Brain microvascular endothelial cell (primary cell): ENCODE results near the gene BUB1.
"Not testable (repeated sequence)": the region's sequence is repeated elsewhere in the genome, so short reads cannot be mapped to it uniquely, and the experiment has no call there.

ENCODE experiments used
- DNase-seq: peaks from one replicate; pipeline ENCODE4 v3.0.0-alpha.2; 2020
- H3K27ac ChIP-seq: fragments of 250-450 bp; sonication (Bioruptor Pico); 2 replicates; pipeline ENCODE4 v1.5.1; 2020; ENCODE audit warnings: mild to moderate bottlenecking, moderate library complexity
- H3K27me3 ChIP-seq: fragments of 250-450 bp; sonication (Bioruptor Pico); replicated peaks from 2 replicates; pipeline ENCODE4 v1.5.1; 2020; ENCODE audit warnings: mild to moderate bottlenecking
- H3K36me3 ChIP-seq: fragments of 250-450 bp; sonication (Bioruptor Pico); replicated peaks from 2 replicates; pipeline ENCODE4 v1.5.1; 2020; ENCODE audit warnings: mild to moderate bottlenecking
- H3K4me3 ChIP-seq: 2 replicates; pipeline ENCODE4 v1.5.1; 2011; ENCODE audit warnings: low read depth, mild to moderate bottlenecking, control low read depth, low read length, moderate library complexity
- CTCF ChIP-seq: IDR thresholded peaks from 2 replicates; pipeline ENCODE4 v1.5.1; 2011; ENCODE audit warnings: low read depth, mild to moderate bottlenecking, moderate library complexity, low read length, control low read depth, inconsistent platforms; ENCODE audit errors: missing control alignments
- in situ Hi-C: cut with HindIII; loops from 2 replicates; pipeline ENCODE4 v1.10.0; 2017; ENCODE audit warnings: low sequenced_read_pairs, low pct_ligation_motif_present

Gene BUB1

DNA sequence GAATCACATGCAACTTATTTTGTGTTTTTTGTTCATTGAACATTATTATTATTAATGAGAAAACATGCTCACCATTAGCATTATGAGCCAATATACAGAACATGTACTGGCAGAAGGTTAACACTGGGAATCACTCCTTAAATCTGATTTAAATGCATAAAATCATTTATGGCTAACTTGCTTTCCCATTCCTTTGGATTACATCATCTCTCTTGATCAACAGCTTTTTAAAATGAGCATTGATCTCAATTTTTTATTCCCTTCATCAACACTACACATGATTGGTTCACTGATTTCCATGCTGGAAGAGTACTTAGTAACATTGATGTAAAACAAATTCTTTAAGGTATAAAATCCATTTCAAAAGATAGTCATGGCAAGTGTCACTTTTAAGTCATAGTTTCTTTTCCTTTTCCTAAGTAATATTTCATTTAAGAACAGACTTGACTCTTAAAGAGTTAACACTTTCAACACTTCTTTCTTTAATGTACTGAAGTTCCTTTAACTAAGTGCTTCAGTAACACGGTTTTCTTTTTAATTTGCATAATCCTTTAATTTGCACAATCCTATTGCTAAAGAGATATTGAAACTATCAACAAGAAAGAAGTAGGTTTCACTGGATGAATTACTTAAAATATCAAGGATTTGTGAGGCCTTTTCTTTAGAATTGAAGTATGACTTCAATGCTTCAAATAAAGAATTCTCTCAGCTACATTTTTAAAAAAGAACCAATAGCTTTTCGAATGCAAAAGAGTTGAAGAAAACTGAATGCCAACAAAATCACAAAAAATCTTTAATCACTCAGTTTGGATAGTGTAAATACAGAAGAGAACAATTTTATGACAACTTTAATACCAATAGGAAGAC is 24.9 kb upstream of the BUB1 start:
- Histone ChIP-seq H3K4me3 (no peak overlapping the region), H3K27me3 (peaks cover 22% of the 10 kb centered on the region), H3K36me3 (no peaks in the 10 kb centered on the region), H3K27ac (no peak overlapping the region)
- no peak for DNase-seq
- in situ Hi-C loops = no loop called here
- TF ChIP-seq CTCF = no peak

GRCh38 chr2:110698253-110698652 is 20.4 kb upstream of the BUB1 start:
- DNase-seq, in situ Hi-C loops, H3K27ac ChIP-seq, H3K4me3 ChIP-seq, H3K36me3 ChIP-seq: not testable (repeated sequence)
- peaks cover 13% of the 10 kb centered on the region for H3K27me3 ChIP-seq

DNA sequence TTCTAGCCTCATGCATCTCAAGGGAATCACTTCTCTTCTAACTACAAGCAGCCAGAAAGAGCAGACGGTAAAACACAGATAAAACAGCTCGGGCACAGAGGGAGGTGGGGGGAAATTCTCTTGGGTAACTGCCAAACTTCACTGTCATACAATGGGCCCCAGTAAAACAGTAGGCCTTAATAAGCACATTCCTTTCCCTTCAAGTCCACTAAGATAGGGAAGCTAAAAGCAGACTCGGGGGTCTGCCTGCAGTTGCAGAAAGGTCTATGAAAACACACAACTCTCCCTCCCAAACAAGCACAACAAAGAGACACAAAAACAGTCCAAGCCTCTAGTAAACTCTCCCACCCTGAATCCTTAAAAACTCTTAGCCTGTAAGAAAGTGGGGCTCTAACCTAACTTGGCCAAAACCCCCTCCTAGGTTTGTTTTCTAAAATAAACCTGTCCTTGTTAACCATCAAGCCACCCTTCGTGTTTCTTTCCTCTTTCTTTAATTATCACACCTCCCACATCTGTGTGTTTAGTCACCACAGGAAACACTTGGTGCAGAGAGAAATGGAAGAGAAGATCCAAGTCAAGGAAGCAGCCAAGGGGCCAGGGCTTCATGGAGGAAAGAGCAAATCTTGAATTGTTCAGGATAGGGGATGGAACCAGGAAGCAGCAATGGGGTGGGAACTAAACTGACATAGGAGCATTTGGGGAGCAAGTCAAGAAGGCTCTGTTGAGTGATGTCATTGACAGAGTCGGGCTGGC is 17.5 kb upstream of the BUB1 start:
- H3K4me3 ChIP-seq, DNase-seq, H3K27ac ChIP-seq, in situ Hi-C loops, H3K36me3 ChIP-seq: not testable (repeated sequence)
- H3K27me3 ChIP-seq = peaks cover 12% of the 10 kb centered on the region

DNA sequence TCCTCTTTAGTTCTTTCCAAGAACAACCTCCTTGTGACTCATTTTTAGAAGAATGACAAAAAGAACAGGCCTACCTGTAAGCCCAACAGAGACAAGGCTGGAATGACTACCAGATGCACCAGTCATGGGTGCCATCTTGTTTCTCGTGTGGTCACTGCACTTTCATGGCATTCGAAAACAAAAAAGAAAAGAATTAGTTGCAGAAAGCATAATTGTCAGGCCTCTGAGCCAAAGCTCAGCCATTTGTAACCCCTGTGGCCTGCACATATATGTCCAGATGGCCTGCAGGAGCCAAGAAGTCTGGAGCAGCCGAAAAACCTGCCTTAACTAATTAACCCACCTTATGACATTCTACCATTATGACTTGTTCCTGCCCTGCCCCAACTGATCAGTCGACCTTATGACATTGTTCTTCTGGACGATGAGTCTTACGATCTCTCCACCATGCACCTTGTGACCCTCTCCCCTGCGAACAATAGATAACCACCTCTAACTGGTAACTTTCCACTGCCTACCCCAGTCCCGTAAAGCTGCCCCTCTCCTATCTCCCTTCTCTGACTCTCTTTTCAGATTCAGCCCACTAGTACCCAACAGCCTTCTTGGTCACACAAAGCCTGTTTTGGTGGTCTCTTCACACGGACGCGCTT is 13.9 kb upstream of the BUB1 start:
- in situ Hi-C loops = no loop called here
- H3K36me3 ChIP-seq = no peaks in the 10 kb centered on the region
- H3K27ac ChIP-seq = no peak overlapping the region
- no peak overlapping the region for H3K4me3 ChIP-seq
- H3K27me3 ChIP-seq = peaks cover 18% of the 10 kb centered on the region
- DNase-seq = no peak
- no peak for TF ChIP-seq CTCF

DNA sequence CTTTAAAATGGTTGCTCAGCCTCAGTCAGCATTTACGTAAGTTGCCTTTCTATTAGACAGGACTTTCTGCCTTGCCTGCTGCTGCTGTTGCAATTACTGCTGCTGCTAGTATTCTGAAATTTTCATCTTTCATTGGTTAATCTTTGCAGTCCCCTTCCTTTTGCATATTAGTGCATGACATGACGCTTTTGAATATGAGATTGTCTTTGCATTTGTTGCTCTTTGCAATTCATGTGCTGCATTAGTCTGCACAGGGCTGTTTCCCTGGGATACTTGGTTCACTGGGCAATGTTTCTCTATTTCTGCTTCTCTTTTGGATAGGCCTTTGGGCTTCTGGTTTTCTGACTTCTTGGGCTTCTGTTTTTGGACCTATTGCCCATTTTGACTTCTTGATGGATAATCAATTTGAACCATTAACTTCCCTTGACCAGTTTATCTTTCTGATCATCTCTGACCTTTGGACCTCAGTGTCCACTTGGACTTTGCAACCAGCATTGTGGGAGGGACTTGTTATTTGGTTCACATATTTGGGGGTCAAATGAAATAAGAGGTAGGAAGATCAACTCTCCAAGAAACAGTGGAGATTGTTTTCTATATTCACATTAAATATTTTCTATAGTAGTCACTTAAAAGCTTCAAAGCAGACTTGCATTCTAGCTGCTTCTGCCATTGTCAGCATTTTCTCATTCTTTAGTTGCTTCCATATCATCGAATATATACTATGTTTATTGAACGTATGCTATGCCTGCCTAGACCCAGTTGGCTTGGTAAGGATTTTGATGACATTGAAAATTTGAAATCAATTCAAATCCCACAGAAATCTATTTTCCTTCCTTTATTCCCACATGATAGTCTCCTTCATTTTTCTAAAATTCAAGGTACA is 12.5 kb upstream of the BUB1 start:
- no peak overlapping the region for H3K4me3 ChIP-seq
- H3K36me3 ChIP-seq = no peaks in the 10 kb centered on the region
- H3K27ac ChIP-seq = no peak overlapping the region
- H3K27me3 ChIP-seq = peaks cover 18% of the 10 kb centered on the region
- in situ Hi-C loops = no loop called here
- no peak for DNase-seq
- no peak for TF ChIP-seq CTCF

GRCh38 chr2:110688594-110689091 is 10.8 kb upstream of the BUB1 start:
- in situ Hi-C loops = no loop called here
- H3K27ac ChIP-seq = no peak overlapping the region
- H3K27me3 ChIP-seq = peaks cover 18% of the 10 kb centered on the region
- no peaks in the 10 kb centered on the region for H3K36me3 ChIP-seq
- no peak overlapping the region for H3K4me3 ChIP-seq
- no peak for TF ChIP-seq CTCF
- DNase-seq = no peak

GRCh38 chr2:110687775-110688484 is 10.1 kb upstream of the BUB1 start:
- DNase-seq, in situ Hi-C loops, H3K4me3 ChIP-seq, H3K27ac ChIP-seq, H3K36me3 ChIP-seq: not testable (repeated sequence)
- peaks cover 19% of the 10 kb centered on the region for H3K27me3 ChIP-seq
